GM12878 (cell line): ENCODE data around the gene DDX10. TPM values are rescaled to one million over a fixed set of nuclear protein-coding genes. Genes with fewer than 3 reads are reported as not detected.

Experiments
- ATAC-seq: fragments of 200-7000 bp; cut with Tn5 transposase; 3 replicates; pipeline ENCODE4 v1.9.1; 2020; ENCODE audit warnings: mild to moderate bottlenecking, moderate library complexity
- BruUV-seq: library from RNA; stranded (reverse); fragments of 400-500 nt; replicated peaks from 2 replicates; lab custom pipeline; 2021; lab: Mats Ljungman, UMichigan
- CTCF ChIA-PET: fragments of 300-600 bp; sonication (Branson Sonifier 250); formaldehyde crosslinking; extraction: SDS; loops from one replicate; lab custom pipeline; 2021; ENCODE audit warnings: inconsistent platforms; lab: Yijun Ruan, JAX
- POLR2A ChIA-PET: fragments of 350-600 bp; formaldehyde crosslinking; extraction: SDS; loops from one replicate; lab custom pipeline; 2021; ENCODE audit warnings: inconsistent platforms; lab: Charles Lee
- RAD21 ChIA-PET: fragments of 300-600 bp; sonication (Branson Sonifier 250); formaldehyde crosslinking; loops from one replicate; lab custom pipeline; 2023; ENCODE audit warnings: antibody characterized with exemption; ENCODE audit not compliant: unreplicated experiment; lab: Charles Lee
- SMC1A ChIA-PET: fragments of 300-600 bp; sonication (Branson Sonifier 250); formaldehyde crosslinking; loops from one replicate; lab custom pipeline; 2023; ENCODE audit not compliant: unreplicated experiment, uncharacterized antibody; lab: Charles Lee
- DNase-seq: peaks from one replicate; pipeline ENCODE4 v3.0.0-alpha.2; 2011; ENCODE audit warnings: low read depth, low spot score
- FAIRE-seq: peaks from 3 replicates; lab custom pipeline; 2011; peaks lifted over from hg19 to GRCh38; lab: Jason Lieb, UNC
- H2AFZ ChIP-seq: 2 replicates; pipeline ENCODE4 v1.6.0; 2011; ENCODE audit warnings: low read depth, low read length, control low read depth; ENCODE audit not compliant: control insufficient read depth
- H3K27ac ChIP-seq: 2 replicates; pipeline ENCODE4 v1.5.1; 2011; ENCODE audit warnings: control low read depth; ENCODE audit not compliant: control insufficient read depth, insufficient read depth
- H3K27me3 ChIP-seq, 2 experiments: replicated peaks in 1 of 2; 2 replicates each; pipeline versions ENCODE4 v1.6.0 to v1.6.1; 2011; ENCODE audit warnings: low read length in 1 of 2; ENCODE audit not compliant: control insufficient read depth in 2 of 2, insufficient read depth in 2 of 2
- H3K36me3 ChIP-seq, 2 experiments: 2 replicates each; pipeline ENCODE4 v1.5.1; 2011; ENCODE audit warnings: low read length in 1 of 2; ENCODE audit not compliant: control insufficient read depth in 2 of 2, insufficient read depth in 2 of 2
- H3K4me1 ChIP-seq: 2 replicates; pipeline ENCODE4 v1.6.1; 2011; ENCODE audit warnings: mild to moderate bottlenecking, low read length, moderate library complexity, mixed read lengths; ENCODE audit not compliant: control insufficient read depth, insufficient read depth
- H3K4me2 ChIP-seq: 2 replicates; pipeline ENCODE4 v1.6.0; 2011; ENCODE audit warnings: control low read depth; ENCODE audit not compliant: control insufficient read depth, insufficient read depth
- H3K4me3 ChIP-seq: fragments of 200-600 bp; sonication (generic); 2 replicates; pipeline ENCODE4 v1.5.1; 2016
- H3K79me2 ChIP-seq: 2 replicates; pipeline ENCODE4 v1.6.0; 2011; ENCODE audit warnings: low read length; ENCODE audit not compliant: control insufficient read depth, insufficient read depth
- H3K9ac ChIP-seq: 2 replicates; pipeline ENCODE4 v1.8.0; 2011; ENCODE audit warnings: low read length, control low read depth, mixed read lengths; ENCODE audit not compliant: control insufficient read depth, insufficient read depth
- H3K9me3 ChIP-seq: replicated peaks from 3 replicates; pipeline ENCODE4 v1.5.1; 2011; ENCODE audit warnings: mild to moderate bottlenecking, low read length; ENCODE audit not compliant: control insufficient read depth, insufficient read depth
- H4K20me1 ChIP-seq: 2 replicates; pipeline ENCODE4 v1.6.0; 2011; ENCODE audit not compliant: control insufficient read depth, insufficient read depth
- CBX3 ChIP-seq: fragments of 200-600 bp; sonication (generic); IDR thresholded peaks from 2 replicates; pipeline ENCODE4 v1.6.1; 2016; ENCODE audit warnings: low read depth, borderline replicate concordance
- EED ChIP-seq: sonication (generic); IDR thresholded peaks from 2 replicates; pipeline ENCODE4 v1.6.1; 2016; ENCODE audit warnings: antibody characterized with exemption, low read depth
- NKRF ChIP-seq: fragments of 450-650 bp; conservative IDR thresholded peaks from 2 replicates; pipeline ENCODE4 v1.6.1; 2017; ENCODE audit warnings: mild to moderate bottlenecking, moderate library complexity
- SUZ12 ChIP-seq: fragments of 200-600 bp; sonication (generic); IDR thresholded peaks from one replicate; pipeline ENCODE4 v1.6.1; 2018; ENCODE audit warnings: antibody characterized with exemption, mild to moderate bottlenecking; ENCODE audit not compliant: unreplicated experiment
- ZNF217 ChIP-seq: fragments of 450-650 bp; IDR thresholded peaks from 2 replicates; pipeline ENCODE4 v1.6.1; 2017; ENCODE audit warnings: antibody characterized with exemption, mild to moderate bottlenecking
- WGBS: methylation state at CpG from one replicate; pipeline ENCODE4 v1.1.6; 2016; ENCODE audit warnings: low lambda C conversion rate; ENCODE audit not compliant: insufficient replicate concordance, insufficient coverage; ENCODE audit errors: missing lambda C conversion rate; 5-methylcytosine and 5-hydroxymethylcytosine counted together
- in situ Hi-C: fragments of 300-500 bp; cut with MboI; formaldehyde crosslinking; loops from 9 replicates; pipeline ENCODE4 v1.14.3; 2018; ENCODE audit warnings: mixed read lengths
- intact Hi-C: fragments of 100-400 bp; cut with micrococcal nuclease; formaldehyde crosslinking; loops from one replicate; pipeline ENCODE4 v1.14.2; 2022; ENCODE audit not compliant: unreplicated experiment
- polyA plus RNA-seq, 11 experiments: library from polyadenylated mRNA; depleted of rRNA in 4 of 11; unstranded in 6 of 11; stranded (reverse) in 5 of 11; fragments of >200 nt; fragmentation: Nextera tagmentation in 4 of 11; fragmentation: Illumina TruSeq in 1 of 11; extraction: Ambion mirVana in 4 of 11; extraction: Trizol in 1 of 11; gene quantifications; 1 replicate in 1 of 11; 2 replicates in 10 of 11; pipeline versions ENCODE4 v1.2.1 to v1.2.3, GENCODE V29; 2011 to 2016; ENCODE audit warnings: inconsistent platforms in 2 of 11, missing spikeins in 2 of 11, low read depth in 1 of 11
- total RNA-seq, 4 experiments: library from RNA; depleted of rRNA in 3 of 4; stranded (reverse); fragments of >200 nt in 3 of 4; fragmentation: Illumina TruSeq in 1 of 4; extraction: Trizol in 1 of 4; gene quantifications; 2 replicates each; pipeline versions ENCODE4 v1.2.1 to v1.2.3, GENCODE V29; 2013 to 2021
- TF ChIP-seq, protein P1 (sequence below): fragments of 450-650 bp; IDR thresholded peaks from 2 replicates; pipeline ENCODE4 v1.6.1; 2017; ENCODE audit warnings: antibody characterized with exemption, mild to moderate bottlenecking, moderate library complexity

DDX10 gene
- total and polyA plus RNA-seq, 10 of the 15 experiments (the other 5 are each of a cell fraction or from before 2014, with no cell fraction given), result 20.9 to 51.5 (median 31.9) TPM

DNA sequence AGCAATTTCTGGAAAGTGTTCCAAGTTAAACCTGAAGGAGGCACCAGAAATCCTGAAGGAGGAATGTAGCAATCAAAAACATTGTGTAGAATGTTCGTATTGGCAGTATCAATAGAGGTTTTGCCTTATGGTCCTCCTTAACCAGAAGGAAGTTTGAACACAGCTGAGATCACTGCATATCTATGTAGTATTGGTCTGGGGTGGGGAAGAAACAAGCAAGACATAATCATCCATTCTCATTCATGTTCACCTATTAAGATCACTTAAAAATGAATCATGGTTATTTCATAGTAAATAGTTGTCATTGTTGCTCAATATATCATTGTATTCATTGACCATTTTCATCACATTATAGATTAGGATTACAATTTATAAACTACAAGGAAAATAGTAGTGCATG is 160.5 kb downstream of the DDX10 start (continued):
- TF ChIP-seq, protein P1, sequence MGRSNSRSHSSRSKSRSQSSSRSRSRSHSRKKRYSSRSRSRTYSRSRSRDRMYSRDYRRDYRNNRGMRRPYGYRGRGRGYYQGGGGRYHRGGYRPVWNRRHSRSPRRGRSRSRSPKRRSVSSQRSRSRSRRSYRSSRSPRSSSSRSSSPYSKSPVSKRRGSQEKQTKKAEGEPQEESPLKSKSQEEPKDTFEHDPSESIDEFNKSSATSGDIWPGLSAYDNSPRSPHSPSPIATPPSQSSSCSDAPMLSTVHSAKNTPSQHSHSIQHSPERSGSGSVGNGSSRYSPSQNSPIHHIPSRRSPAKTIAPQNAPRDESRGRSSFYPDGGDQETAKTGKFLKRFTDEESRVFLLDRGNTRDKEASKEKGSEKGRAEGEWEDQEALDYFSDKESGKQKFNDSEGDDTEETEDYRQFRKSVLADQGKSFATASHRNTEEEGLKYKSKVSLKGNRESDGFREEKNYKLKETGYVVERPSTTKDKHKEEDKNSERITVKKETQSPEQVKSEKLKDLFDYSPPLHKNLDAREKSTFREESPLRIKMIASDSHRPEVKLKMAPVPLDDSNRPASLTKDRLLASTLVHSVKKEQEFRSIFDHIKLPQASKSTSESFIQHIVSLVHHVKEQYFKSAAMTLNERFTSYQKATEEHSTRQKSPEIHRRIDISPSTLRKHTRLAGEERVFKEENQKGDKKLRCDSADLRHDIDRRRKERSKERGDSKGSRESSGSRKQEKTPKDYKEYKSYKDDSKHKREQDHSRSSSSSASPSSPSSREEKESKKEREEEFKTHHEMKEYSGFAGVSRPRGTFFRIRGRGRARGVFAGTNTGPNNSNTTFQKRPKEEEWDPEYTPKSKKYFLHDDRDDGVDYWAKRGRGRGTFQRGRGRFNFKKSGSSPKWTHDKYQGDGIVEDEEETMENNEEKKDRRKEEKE, result no peak
- TF ChIP-seq ZNF217 (no peak), NKRF (no peak), SUZ12 (no peak)
- TF ChIP-seq, all 136 proteins: peak for 0

- intact Hi-C loops (no loop called here), in situ Hi-C loops (no loop called here)
- ChIA-PET RAD21 (no interaction called here), POLR2A (no interaction called here), SMC1A (interaction anchor here (1.0 to 1.3 kb wide), 4 partner anchors 11 to 46 kb away, joined by 3 to 4 read pairs (median 3); no protein-coding TSS in a partner anchor), CTCF (interaction anchor here (0.6 to 1.7 kb wide), 3 partner anchors 19 to 91 kb away, joined by 3 to 5 read pairs (median 5); no protein-coding TSS in a partner anchor)
- Histone ChIP-seq H3K9me3 (no peaks in the 10 kb centered on the region; the same call in none of the 3 replicates), H3K79me2 (no peaks in the 10 kb centered on the region), H4K20me1 (no peaks in the 10 kb centered on the region), H3K9ac (no peak overlapping the region), H3K36me3 (no peaks in the 10 kb centered on the region; a peak in 1 of 4 replicates), H3K4me2 (no peak overlapping the region), H2AFZ (no peak overlapping the region), H3K4me1 (no peaks in the 10 kb centered on the region), H3K27me3 (no peaks in the 10 kb centered on the region), H3K4me3 (no peak overlapping the region), H3K27ac (no peak overlapping the region)
- TF ChIP-seq EED, result no peak
- no peak for TF ChIP-seq CBX3
- FAIRE-seq (no peak), ATAC-seq (no peak), DNase-seq (no peak)
- BruUV-seq, result no TSS peak
- 82% methylated on average over 2 of the region's 2 CpGs for WGBS
These were observed 161.3 kb downstream of the DDX10 start for GRCh38 chr11:108826136-108826535.
